Activated naive CD8-positive, alpha-beta T cell treated with anti-CD3 and anti-CD28 coated beads, Interleukin-2, amount 50 U/mL, for 24 hours (primary cell): ENCODE data around the gene IGFBP7.

Source experiments
- ATAC-seq: fragments of 150-1000 bp; cut with Tn5 transposase; one replicate; pipeline ENCODE4 v1.10.0; 2021
- DNase-seq: peaks from one replicate; pipeline ENCODE4 v3.0.0; 2021
- H3K27ac Mint-ChIP-seq: one replicate; pipeline ENCODE4 v1.8.0; 2021; ENCODE audit warnings: mild to moderate bottlenecking, mixed read lengths
- H3K27me3 Mint-ChIP-seq: one replicate; pipeline ENCODE4 v1.8.0; 2021; ENCODE audit warnings: mixed read lengths
- H3K36me3 Mint-ChIP-seq: one replicate; pipeline ENCODE4 v1.8.0; 2021; ENCODE audit warnings: low read depth, mixed read lengths
- H3K4me1 Mint-ChIP-seq: one replicate; pipeline ENCODE4 v1.8.0; 2021; ENCODE audit warnings: mixed read lengths
- H3K4me3 Mint-ChIP-seq: one replicate; pipeline ENCODE4 v1.8.0; 2021; ENCODE audit warnings: mild to moderate bottlenecking, moderate library complexity, mixed read lengths
- H3K9me3 Mint-ChIP-seq: one replicate; pipeline ENCODE4 v1.8.0; 2021; ENCODE audit warnings: mixed read lengths

IGFBP7 gene

DNA sequence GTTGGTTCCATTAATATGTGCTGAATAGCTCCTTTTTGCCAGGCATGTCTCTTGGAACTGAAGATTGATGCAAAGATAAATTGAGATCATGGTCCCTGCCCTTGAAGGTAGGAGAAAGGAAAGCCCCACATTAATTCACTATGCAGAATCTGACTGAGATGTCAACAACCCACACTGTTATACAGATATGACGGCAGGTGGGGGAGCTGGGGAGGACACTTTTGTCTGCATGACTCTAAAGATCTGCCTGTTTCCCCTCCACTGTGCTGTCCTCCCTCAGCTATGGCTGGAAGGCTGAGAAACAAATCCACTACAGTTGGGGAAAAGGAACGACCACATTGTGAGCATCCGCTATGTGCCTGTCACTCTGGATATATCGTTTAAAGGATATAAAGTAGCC lies 36.3 kb upstream of the IGFBP7 start:
- H3K27ac Mint-ChIP-seq, result no peak overlapping the region
- H3K27me3 Mint-ChIP-seq, result peaks cover 3% of the 10 kb centered on the region
- no peaks in the 10 kb centered on the region for H3K4me1 Mint-ChIP-seq
- no peaks in the 10 kb centered on the region for H3K9me3 Mint-ChIP-seq
- H3K4me3 Mint-ChIP-seq, result no peak overlapping the region
- ATAC-seq, result no peak
- no peak for DNase-seq
- no peaks in the 10 kb centered on the region for H3K36me3 Mint-ChIP-seq

DNA sequence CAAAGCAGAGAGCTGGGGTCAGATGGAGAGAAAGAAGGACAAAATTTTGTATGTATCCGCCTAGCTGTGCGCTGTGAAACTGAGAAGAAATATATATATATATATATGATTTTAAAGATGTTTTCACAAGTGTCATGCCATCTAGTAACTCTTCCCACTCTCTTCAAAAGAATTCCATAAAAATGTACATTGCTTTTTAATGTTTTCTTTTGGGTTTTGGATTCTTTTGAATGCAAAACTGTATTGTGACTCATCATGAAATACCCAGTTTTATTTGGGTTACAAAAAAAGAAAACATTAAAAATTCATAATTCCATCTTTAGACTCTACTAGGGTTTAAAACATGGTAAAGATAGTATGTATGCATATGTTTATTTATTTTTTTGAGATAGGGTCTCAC lies 34.3 kb upstream of the IGFBP7 start:
- Mint-ChIP-seq H3K36me3 (no peaks in the 10 kb centered on the region), H3K4me3 (no peak overlapping the region), H3K27ac (no peak overlapping the region), H3K9me3 (no peaks in the 10 kb centered on the region), H3K27me3 (no peaks in the 10 kb centered on the region), H3K4me1 (no peaks in the 10 kb centered on the region)
- no peak for DNase-seq
- no peak for ATAC-seq

DNA sequence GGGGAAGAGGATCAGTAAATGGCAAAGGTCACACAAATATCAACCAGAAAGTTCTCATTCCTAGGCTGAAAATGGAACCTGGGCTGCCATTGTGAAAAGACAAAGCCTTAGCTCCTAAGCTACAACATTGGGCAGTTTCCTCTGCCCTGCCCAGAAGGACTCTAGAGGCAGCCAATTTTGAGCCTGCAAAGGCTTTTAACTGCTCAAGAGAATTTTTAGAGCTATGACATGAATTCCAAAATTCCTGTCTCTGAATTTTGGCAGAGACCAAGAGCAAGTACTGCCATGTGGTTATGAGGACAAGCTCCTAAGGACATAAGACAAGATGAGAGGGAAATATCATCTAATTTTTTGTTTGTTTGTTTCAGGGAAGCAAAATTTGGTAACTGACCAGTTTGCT lies 29.6 kb upstream of the IGFBP7 start:
- Mint-ChIP-seq H3K4me1 (no peaks in the 10 kb centered on the region), H3K36me3 (no peaks in the 10 kb centered on the region), H3K9me3 (no peaks in the 10 kb centered on the region), H3K27ac (no peak overlapping the region), H3K4me3 (no peak overlapping the region), H3K27me3 (no peaks in the 10 kb centered on the region)
- ATAC-seq (no peak), DNase-seq (no peak)

DNA sequence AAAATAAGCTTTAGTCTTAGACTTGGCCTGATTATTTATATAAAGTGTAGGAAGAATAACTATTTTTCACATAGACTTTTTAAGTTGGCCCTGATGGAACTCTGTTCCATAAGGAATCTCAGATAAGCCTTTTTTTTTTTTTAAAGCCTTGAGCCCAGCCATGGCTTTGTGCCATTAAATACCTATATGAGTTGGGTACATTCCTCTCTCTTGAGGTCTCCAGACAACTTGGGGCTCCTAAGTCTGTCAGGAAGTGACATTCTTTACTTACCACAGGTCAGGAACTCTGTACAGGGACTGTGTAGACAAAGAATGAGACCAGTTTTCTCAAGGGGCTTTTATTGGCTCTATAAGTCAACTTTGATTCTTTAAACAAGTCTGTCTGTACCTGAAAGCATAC lies 27.1 kb upstream of the IGFBP7 start:
- ATAC-seq, result no peak
- Mint-ChIP-seq H3K4me1 (no peaks in the 10 kb centered on the region), H3K4me3 (no peak overlapping the region), H3K27ac (no peak overlapping the region), H3K27me3 (no peaks in the 10 kb centered on the region), H3K36me3 (no peaks in the 10 kb centered on the region), H3K9me3 (no peaks in the 10 kb centered on the region)
- no peak for DNase-seq

DNA sequence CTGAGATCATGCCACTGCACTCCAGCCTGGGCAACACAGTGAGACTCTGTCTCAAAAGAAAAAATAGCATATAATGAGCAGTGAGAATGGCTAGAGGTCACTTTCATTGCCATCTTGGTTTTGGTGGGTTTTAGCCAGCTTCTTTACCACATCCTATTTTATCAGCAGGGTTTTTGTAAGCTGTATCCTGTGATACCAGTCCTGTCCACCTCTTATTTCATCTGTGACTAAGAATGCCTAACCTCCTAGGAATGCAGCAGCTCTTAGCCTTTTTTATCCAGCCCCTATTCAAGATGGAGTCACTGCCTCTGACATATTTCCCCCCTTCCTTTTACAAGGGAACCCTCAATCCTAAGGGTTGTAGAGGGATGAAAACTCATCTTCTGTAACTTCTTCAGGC lies 26.1 kb upstream of the IGFBP7 start:
- H3K4me1 Mint-ChIP-seq, result no peaks in the 10 kb centered on the region
- ATAC-seq, result no peak
- no peak overlapping the region for H3K4me3 Mint-ChIP-seq
- no peaks in the 10 kb centered on the region for H3K27me3 Mint-ChIP-seq
- no peaks in the 10 kb centered on the region for H3K9me3 Mint-ChIP-seq
- no peaks in the 10 kb centered on the region for H3K36me3 Mint-ChIP-seq
- no peak for DNase-seq
- H3K27ac Mint-ChIP-seq, result no peak overlapping the region

DNA sequence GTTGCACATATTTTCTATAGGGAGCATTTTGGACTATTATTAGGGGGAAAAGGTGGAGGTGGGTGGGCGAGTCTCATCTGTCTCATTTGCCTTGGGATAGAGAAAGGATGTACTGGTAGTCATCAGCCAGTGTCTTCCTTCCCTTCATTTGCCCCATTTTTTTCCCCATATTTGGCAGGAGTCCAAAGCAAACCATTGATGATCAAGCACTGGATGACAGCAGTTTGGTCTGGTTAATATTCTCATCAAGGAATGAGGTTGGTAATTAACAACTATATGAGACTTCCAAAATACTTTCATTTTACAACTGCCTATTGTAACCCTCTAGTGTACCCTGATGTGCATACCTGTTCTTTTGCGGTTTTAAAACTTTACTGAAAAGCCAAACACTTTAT lies 22.6 kb upstream of the IGFBP7 start:
- no peaks in the 10 kb centered on the region for H3K36me3 Mint-ChIP-seq
- H3K4me3 Mint-ChIP-seq, result no peak overlapping the region
- H3K27me3 Mint-ChIP-seq, result peaks cover 2% of the 10 kb centered on the region
- peaks cover 5% of the 10 kb centered on the region for H3K9me3 Mint-ChIP-seq
- H3K27ac Mint-ChIP-seq, result no peak overlapping the region
- ATAC-seq (no peak), DNase-seq (no peak)
- no peaks in the 10 kb centered on the region for H3K4me1 Mint-ChIP-seq

DNA sequence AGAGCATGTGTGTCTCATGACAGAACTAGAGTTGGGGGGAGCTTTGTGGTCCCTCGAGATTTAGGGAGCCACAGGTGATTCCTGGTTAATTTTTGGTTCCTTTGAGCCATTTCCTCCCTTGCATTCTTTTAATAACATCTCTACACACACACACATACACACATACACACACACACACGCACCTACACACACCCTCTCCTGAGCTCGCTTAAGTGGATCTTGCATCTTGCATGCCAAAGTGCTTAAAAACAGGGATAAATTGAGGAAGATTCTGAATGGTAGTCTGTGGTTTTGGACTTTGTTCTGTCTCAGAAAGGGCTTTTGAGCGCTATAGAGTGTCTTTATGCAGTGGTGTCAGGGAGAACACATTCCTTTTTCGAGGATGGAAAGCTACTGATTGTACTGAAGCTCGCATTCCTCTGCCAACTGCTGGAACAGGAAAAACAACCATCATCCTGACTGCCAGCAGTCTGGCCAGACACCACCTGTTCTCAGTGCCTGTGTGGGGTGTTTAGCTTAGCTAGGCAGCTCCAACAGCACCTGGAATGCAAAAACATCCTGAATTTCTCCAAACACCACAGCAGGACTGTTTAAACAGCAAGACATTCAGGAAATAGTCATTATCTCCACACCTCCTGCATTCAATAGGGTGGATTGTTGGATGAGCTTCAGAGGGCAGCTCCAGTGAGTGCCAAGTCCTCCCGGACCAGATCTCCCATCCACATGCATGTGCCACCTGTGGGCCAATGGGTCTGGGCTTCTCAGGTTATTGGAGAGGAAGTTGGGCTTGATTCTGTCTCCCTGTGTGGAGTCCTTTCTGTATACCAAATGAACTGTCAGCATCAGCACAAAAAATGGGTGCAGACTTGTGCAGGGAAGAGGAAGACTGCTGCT lies 21.9 kb upstream of the IGFBP7 start:
- DNase-seq, result no peak
- ATAC-seq, result no peak
- Mint-ChIP-seq H3K9me3 (peaks cover 7% of the 10 kb centered on the region), H3K27me3 (peaks cover 2% of the 10 kb centered on the region), H3K4me3 (no peak overlapping the region), H3K36me3 (no peaks in the 10 kb centered on the region), H3K4me1 (no peaks in the 10 kb centered on the region), H3K27ac (no peak overlapping the region)

DNA sequence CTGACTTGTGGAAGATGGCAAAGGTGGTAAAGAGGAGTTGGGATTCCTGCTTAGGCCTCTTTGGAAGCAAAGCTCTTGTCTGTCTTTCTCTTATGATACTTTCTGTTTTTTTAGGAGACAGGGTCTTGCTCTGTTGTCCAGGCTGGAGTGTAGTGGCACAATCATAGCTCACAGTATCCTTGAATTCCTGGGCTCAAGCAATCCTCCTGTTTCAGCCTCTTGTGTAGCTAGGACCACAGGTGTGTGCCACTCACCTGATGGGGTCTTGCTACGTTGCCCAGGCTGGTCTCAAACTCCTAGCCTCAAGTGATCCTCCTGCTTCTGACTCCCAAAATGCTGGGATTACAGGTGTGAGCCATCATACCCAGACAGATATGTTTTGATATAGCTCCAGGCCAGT lies 19.3 kb upstream of the IGFBP7 start:
- DNase-seq, result no peak
- Mint-ChIP-seq H3K4me3 (no peak overlapping the region), H3K4me1 (no peaks in the 10 kb centered on the region), H3K27me3 (peaks cover 7% of the 10 kb centered on the region), H3K9me3 (peaks cover 13% of the 10 kb centered on the region), H3K36me3 (no peaks in the 10 kb centered on the region), H3K27ac (no peak overlapping the region)
- no peak for ATAC-seq

DNA sequence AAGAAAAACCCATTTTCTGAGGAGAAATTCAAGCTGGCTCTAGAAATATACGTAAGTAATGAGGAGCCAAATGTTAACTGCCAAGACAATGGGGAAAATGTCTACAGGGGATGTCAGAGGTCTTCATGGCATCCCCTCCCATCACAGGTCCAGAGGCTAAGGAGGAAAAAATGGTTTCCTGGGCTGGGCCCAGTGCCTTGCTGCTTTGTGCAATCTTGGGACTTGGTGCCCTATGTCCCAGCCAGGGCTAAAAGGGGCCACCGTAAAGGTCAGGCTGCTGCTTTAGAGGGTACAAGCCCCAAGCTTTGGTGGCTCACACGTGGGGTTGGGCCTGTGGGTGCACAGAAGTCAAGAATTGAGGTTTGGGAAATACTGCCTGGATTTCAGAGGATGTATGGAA lies 17.2 kb upstream of the IGFBP7 start:
- Mint-ChIP-seq H3K4me1 (no peaks in the 10 kb centered on the region), H3K27me3 (peaks cover 9% of the 10 kb centered on the region), H3K9me3 (peaks cover 13% of the 10 kb centered on the region), H3K36me3 (no peaks in the 10 kb centered on the region), H3K27ac (no peak overlapping the region), H3K4me3 (no peak overlapping the region)
- ATAC-seq (no peak), DNase-seq (no peak)

DNA sequence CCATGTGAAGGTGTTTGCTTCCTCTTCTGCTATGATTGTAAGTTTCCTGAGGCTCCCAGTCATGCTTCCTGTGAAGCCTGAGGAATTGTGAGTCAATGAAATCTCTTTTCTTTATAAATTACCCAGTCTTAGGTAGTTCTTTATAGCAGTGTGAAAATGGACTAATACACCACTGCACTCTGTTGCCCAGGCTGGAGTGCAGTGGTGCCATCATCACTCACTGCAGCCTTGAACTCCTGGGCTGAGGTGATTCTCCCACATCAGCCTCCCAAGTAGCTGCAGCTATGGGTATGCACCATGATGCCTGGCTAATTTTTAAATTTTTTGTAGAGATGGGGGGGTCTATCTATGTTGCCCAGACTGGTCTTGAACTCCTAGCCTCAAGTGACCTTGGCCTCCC lies 15.8 kb upstream of the IGFBP7 start:
- DNase-seq, result no peak
- Mint-ChIP-seq H3K4me1 (no peaks in the 10 kb centered on the region), H3K27me3 (peaks cover 9% of the 10 kb centered on the region), H3K4me3 (no peak overlapping the region), H3K9me3 (peaks cover 13% of the 10 kb centered on the region), H3K27ac (no peak overlapping the region), H3K36me3 (no peaks in the 10 kb centered on the region)
- no peak for ATAC-seq

DNA sequence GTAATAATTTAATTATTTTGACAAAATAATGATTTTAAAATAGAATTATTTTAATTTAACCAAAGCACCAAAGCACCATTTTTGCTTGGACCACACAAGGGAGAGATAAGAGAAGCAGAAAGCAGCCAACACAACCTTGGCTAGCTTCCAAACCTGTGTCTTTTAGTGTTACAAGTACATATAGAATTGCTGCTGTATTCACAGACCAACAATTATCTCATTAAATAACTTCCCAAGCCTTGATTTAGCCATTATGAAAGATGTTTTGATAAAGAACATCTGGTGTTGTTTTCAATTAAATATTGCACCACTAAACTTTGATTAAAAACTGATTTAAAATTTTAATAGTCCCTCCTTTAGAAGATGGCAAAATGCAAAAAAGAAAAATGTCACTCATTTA lies 14.0 kb upstream of the IGFBP7 start:
- DNase-seq, result no peak
- no peak for ATAC-seq
- Mint-ChIP-seq H3K27me3 (peaks cover 8% of the 10 kb centered on the region), H3K27ac (no peak overlapping the region), H3K36me3 (no peaks in the 10 kb centered on the region), H3K9me3 (peaks cover 13% of the 10 kb centered on the region), H3K4me1 (no peaks in the 10 kb centered on the region), H3K4me3 (no peak overlapping the region)

DNA sequence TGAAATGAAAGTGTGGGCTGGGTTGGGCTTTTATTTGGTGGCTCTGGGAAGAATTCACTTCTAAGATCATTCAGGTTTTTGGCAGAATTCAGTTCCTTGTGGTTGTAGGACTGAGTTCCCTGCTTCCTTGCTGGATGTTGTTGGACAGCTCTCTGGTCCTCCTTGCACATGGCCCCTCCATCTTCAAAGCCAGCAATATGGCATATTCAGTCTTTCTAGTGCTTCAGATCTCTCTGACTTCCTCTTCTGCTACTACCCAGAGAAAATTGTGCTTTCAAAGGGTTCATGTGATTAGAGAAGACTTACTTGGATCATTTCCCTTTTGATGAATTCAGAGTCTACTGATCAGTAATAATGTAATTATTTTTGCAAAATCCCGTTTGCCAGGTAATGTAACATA lies 12.8 kb upstream of the IGFBP7 start:
- Mint-ChIP-seq H3K4me1 (no peaks in the 10 kb centered on the region), H3K9me3 (peaks cover 11% of the 10 kb centered on the region), H3K4me3 (no peak overlapping the region), H3K36me3 (no peaks in the 10 kb centered on the region), H3K27ac (no peak overlapping the region), H3K27me3 (peaks cover 8% of the 10 kb centered on the region)
- ATAC-seq (no peak), DNase-seq (no peak)

DNA sequence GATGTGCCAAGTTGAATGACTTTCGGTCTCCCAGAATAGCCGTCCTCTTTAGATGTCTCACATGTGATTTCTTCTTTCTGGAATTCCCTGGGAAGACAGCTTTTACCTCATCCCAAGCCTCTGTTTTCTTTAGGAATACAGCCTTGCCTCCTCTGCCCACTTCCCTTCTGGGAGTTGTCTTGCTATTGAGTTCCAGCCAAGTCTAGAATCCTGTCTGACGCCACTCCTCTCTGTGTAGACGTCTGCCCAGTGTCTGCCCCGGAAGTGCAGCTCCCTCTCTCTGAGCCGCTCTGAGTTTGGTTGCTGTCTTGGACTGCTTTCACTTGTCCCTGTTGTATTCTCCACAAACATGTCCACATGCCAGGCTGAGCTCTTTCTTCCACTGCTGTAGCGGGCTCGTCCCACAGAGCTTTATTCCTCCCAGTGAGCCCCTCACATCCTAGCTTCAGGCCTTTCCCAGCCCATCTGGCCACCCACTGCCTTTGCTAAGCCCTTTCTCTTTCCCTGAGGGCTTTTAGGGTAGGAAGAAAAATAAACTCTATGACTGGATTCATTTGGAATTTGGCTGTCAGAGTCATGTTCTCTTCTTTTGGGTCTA lies 9.0 kb upstream of the IGFBP7 start:
- no peaks in the 10 kb centered on the region for H3K4me1 Mint-ChIP-seq
- no peak overlapping the region for H3K4me3 Mint-ChIP-seq
- no peak for ATAC-seq
- H3K9me3 Mint-ChIP-seq, result no peaks in the 10 kb centered on the region
- H3K36me3 Mint-ChIP-seq, result no peaks in the 10 kb centered on the region
- no peak for DNase-seq
- H3K27ac Mint-ChIP-seq, result no peak overlapping the region
- H3K27me3 Mint-ChIP-seq, result peaks cover 5% of the 10 kb centered on the region

DNA sequence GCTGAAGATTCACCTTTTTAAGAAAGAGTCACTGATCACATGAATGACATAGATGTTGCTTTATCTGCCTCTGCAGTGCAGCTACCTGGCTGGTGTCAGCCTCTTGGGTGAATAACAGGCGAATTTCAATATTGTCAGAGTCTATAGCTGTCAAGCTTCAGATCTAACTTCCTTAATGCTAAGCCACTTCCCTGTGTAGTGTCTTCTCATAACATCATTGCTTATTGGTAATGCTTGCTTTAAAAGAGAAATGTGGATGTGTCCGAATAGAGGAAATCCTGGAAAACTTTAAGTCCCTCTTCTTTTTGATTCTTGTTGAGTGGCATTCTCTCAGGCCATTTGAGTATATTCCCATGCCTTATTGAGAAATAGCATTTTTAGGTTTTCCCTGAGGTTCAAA lies 7.3 kb upstream of the IGFBP7 start:
- Mint-ChIP-seq H3K9me3 (no peaks in the 10 kb centered on the region), H3K4me3 (no peak overlapping the region), H3K36me3 (no peaks in the 10 kb centered on the region), H3K27ac (no peak overlapping the region), H3K4me1 (no peaks in the 10 kb centered on the region), H3K27me3 (peaks cover 19% of the 10 kb centered on the region)
- ATAC-seq, result no peak
- DNase-seq, result no peak

DNA sequence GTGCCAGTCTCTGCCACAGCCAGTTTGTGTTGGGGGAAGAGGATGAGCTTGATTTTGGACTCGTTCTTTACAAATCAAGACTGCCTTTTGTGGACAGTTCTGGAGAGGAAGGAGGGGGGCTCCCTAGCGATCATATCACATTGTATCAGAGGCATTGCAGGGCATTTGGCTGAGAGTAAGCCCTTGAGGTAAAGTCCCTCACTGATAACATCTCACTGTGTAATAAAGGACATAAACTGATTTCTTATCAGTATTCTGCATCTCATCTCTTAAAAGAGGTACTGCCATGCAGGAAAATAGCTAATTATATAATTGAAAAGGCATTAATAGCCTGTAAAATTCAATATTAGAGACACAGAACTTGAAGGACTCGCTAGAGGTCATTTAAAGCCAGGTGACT lies 6.1 kb upstream of the IGFBP7 start:
- H3K36me3 Mint-ChIP-seq, result no peaks in the 10 kb centered on the region
- no peak overlapping the region for H3K4me3 Mint-ChIP-seq
- H3K27ac Mint-ChIP-seq, result no peak overlapping the region
- H3K27me3 Mint-ChIP-seq, result peaks cover 31% of the 10 kb centered on the region
- ATAC-seq (no peak), DNase-seq (no peak)
- peaks cover 2% of the 10 kb centered on the region for H3K4me1 Mint-ChIP-seq
- no peaks in the 10 kb centered on the region for H3K9me3 Mint-ChIP-seq
